IMR-90 (cell line): Measurements from ENCODE around the gene MTMR6. TPM values are rescaled to one million over a fixed set of nuclear protein-coding genes. Genes with fewer than 3 reads are reported as not detected.

ENCODE experiments used
- ATAC-seq: fragments of 200-7000 bp; cut with Tn5 transposase; 2 replicates; pipeline ENCODE4 v1.9.1; 2020; ENCODE audit warnings: low read depth, mild to moderate bottlenecking, moderate library complexity
- BruUV-seq: library from RNA; stranded (reverse); fragments of 400-500 nt; replicated peaks from 2 replicates; lab custom pipeline; 2021; lab: Mats Ljungman, UMichigan
- CTCF ChIA-PET: fragments of 300-600 bp; formaldehyde crosslinking; extraction: SDS; loops from one replicate; lab custom pipeline; 2021; ENCODE audit warnings: antibody characterized with exemption; lab: Yijun Ruan, JAX
- POLR2A ChIA-PET: fragments of 300-600 bp; sonication (Branson Sonifier 250); formaldehyde crosslinking; loops from one replicate; lab custom pipeline; 2022; ENCODE audit warnings: antibody characterized with exemption; ENCODE audit not compliant: unreplicated experiment; lab: Charles Lee
- DNase-seq: peaks from one replicate; pipeline ENCODE4 v3.0.0; 2013
- H2AFZ ChIP-seq: replicated peaks from 2 replicates; pipeline ENCODE3; 2013; ENCODE audit warnings: low read length, mild to moderate bottlenecking; ENCODE audit not compliant: poor library complexity
- H2AK5ac ChIP-seq: 2 replicates; pipeline ENCODE4 v1.6.1; 2013; ENCODE audit warnings: low read depth, low read length, inconsistent platforms
- H2AK9ac ChIP-seq: replicated peaks from 2 replicates; pipeline ENCODE3; 2013; ENCODE audit warnings: mild to moderate bottlenecking, low read depth, low read length, moderate library complexity; ENCODE audit not compliant: poor library complexity
- H2BK120ac ChIP-seq: 2 replicates; pipeline ENCODE4 v1.6.1; 2013; ENCODE audit warnings: low read depth, low read length, inconsistent platforms
- H2BK15ac ChIP-seq: 3 replicates; pipeline ENCODE4 v1.6.1; 2013; ENCODE audit warnings: low read depth, low read length, inconsistent platforms
- H2BK20ac ChIP-seq: 2 replicates; pipeline ENCODE4 v1.6.1; 2013; ENCODE audit warnings: low read depth, mild to moderate bottlenecking, inconsistent platforms, low read length, moderate library complexity
- H2BK5ac ChIP-seq: 2 replicates; pipeline ENCODE4 v1.6.1; 2013; ENCODE audit warnings: mild to moderate bottlenecking, low read depth, low read length, inconsistent platforms; ENCODE audit not compliant: poor library complexity, severe bottlenecking
- H3K14ac ChIP-seq: replicated peaks from 2 replicates; pipeline ENCODE4 v1.6.1; 2013; ENCODE audit warnings: low read depth, low read length, inconsistent platforms
- H3K18ac ChIP-seq: 2 replicates; pipeline ENCODE4 v1.6.1; 2013; ENCODE audit warnings: low read depth, low read length, control low read depth
- H3K23ac ChIP-seq: 2 replicates; pipeline ENCODE4 v1.6.1; 2013; ENCODE audit warnings: low read depth, low read length, inconsistent platforms
- H3K27ac ChIP-seq: 2 replicates; pipeline ENCODE4 v1.5.1; 2013; ENCODE audit warnings: mild to moderate bottlenecking, control low read depth, low read length; ENCODE audit not compliant: insufficient read depth
- H3K27me3 ChIP-seq: 2 replicates; pipeline ENCODE4 v1.6.1; 2013; ENCODE audit warnings: low read length; ENCODE audit not compliant: control insufficient read depth, insufficient read depth
- H3K36me3 ChIP-seq: 2 replicates; pipeline ENCODE4 v1.6.1; 2013; ENCODE audit warnings: low read length, mixed read lengths; ENCODE audit not compliant: control insufficient read depth, insufficient read depth
- H3K4ac ChIP-seq: 2 replicates; pipeline ENCODE4 v1.6.1; 2013; ENCODE audit warnings: low read depth, low read length, inconsistent platforms
- H3K4me1 ChIP-seq: 2 replicates; pipeline ENCODE4 v1.6.1; 2013; ENCODE audit warnings: low read length, mixed read lengths; ENCODE audit not compliant: control insufficient read depth, insufficient read depth
- H3K4me2 ChIP-seq: 2 replicates; pipeline ENCODE4 v1.6.1; 2013; ENCODE audit warnings: low read depth, mild to moderate bottlenecking, control low read depth, low read length, moderate library complexity
- H3K4me3 ChIP-seq: 2 replicates; pipeline ENCODE4 v1.5.1; 2013; ENCODE audit warnings: low read depth, mild to moderate bottlenecking, control low read depth, low read length, moderate library complexity; ENCODE audit not compliant: insufficient read depth
- H3K56ac ChIP-seq: 2 replicates; pipeline ENCODE4 v1.6.1; 2013; ENCODE audit warnings: low read length, inconsistent platforms; ENCODE audit not compliant: insufficient read depth; ENCODE audit errors: extremely low read depth
- H3K79me1 ChIP-seq, 2 experiments: 2 replicates each; pipeline ENCODE4 v1.6.1; 2013; ENCODE audit warnings: low read length in 2 of 2, inconsistent platforms in 1 of 2, low read depth in 1 of 2
- H3K9ac ChIP-seq: 2 replicates; pipeline ENCODE4 v1.6.1; 2013; ENCODE audit warnings: low read depth, low read length, control low read depth
- H3K9me1 ChIP-seq: 2 replicates; pipeline ENCODE4 v1.6.1; 2013; ENCODE audit warnings: low read length, inconsistent platforms; ENCODE audit not compliant: insufficient read depth
- H3K9me3 ChIP-seq: 2 replicates; pipeline ENCODE4 v1.6.1; 2013; ENCODE audit warnings: low read length; ENCODE audit not compliant: control insufficient read depth, insufficient read depth
- H4K20me1 ChIP-seq: 2 replicates; pipeline ENCODE4 v1.6.1; 2013; ENCODE audit warnings: low read length, inconsistent platforms; ENCODE audit not compliant: insufficient read depth
- H4K5ac ChIP-seq: 2 replicates; pipeline ENCODE4 v1.6.1; 2013; ENCODE audit warnings: mild to moderate bottlenecking, low read depth, low read length, control low read depth
- H4K8ac ChIP-seq, 2 experiments: 2 replicates each; pipeline ENCODE4 v1.6.1; 2013; ENCODE audit warnings: low read depth in 2 of 2, low read length in 2 of 2, control low read depth in 1 of 2, inconsistent platforms in 1 of 2
- H4K91ac ChIP-seq: 2 replicates; pipeline ENCODE4 v1.6.1; 2013; ENCODE audit warnings: low read depth, low read length, inconsistent platforms; ENCODE audit not compliant: insufficient read depth
- CTCF ChIP-seq: conservative IDR thresholded peaks from 2 replicates; pipeline ENCODE4 v1.5.1; 2012; ENCODE audit warnings: mild to moderate bottlenecking, low read depth, low read length, improper control_type of control experiment
- ELK1 ChIP-seq: fragments of 150-350 bp; IDR thresholded peaks from 2 replicates; pipeline ENCODE4 v1.6.1; 2016; ENCODE audit warnings: low read depth, mild to moderate bottlenecking, low read length, moderate library complexity, borderline replicate concordance
- MAFK ChIP-seq: IDR thresholded peaks from 2 replicates; pipeline ENCODE4 v1.6.1; 2012; ENCODE audit warnings: low read depth, low read length, improper control_type of control experiment
- MAZ ChIP-seq: IDR thresholded peaks from 2 replicates; pipeline ENCODE4 v1.6.1; 2012; ENCODE audit warnings: low read depth, mild to moderate bottlenecking, low read length, improper control_type of control experiment, moderate library complexity, borderline replicate concordance
- MXI1 ChIP-seq: IDR thresholded peaks from 2 replicates; pipeline ENCODE4 v1.6.1; 2012; ENCODE audit warnings: low read depth, mild to moderate bottlenecking, low read length, moderate library complexity, borderline replicate concordance
- POLR2A ChIP-seq: IDR thresholded peaks from 2 replicates; pipeline ENCODE4 v1.6.1; 2012; ENCODE audit warnings: mild to moderate bottlenecking, low read depth, low read length
- RAD21 ChIP-seq: IDR thresholded peaks from 2 replicates; pipeline ENCODE4 v1.6.1; 2012; ENCODE audit warnings: low read length, improper control_type of control experiment
- WGBS, 2 experiments: methylation state at CpG; one replicate each; pipeline versions ENCODE4 v1.1.5 to v1.1.7; 2013; ENCODE audit warnings: missing lambda C conversion rate in 2 of 2; ENCODE audit not compliant: insufficient read length in 1 of 2; ENCODE audit errors: extremely low coverage in 2 of 2; 5-methylcytosine and 5-hydroxymethylcytosine counted together
- dilution Hi-C: fragments of 300-500 bp; cut with HindIII; formaldehyde crosslinking; loops from one replicate; pipeline ENCODE4 v1.14.3; 2018; ENCODE audit warnings: low sequenced_read_pairs; ENCODE audit not compliant: unreplicated experiment
- in situ Hi-C: fragments of 300-500 bp; cut with MboI; formaldehyde crosslinking; loops from 3 replicates; pipeline ENCODE4 v1.14.3; 2019; ENCODE audit warnings: low sequenced_read_pairs, inconsistent platforms, mixed read lengths
- intact Hi-C: fragments of 100-400 bp; cut with micrococcal nuclease; formaldehyde crosslinking; loops from 2 replicates; pipeline ENCODE4 v1.10.0; 2022
- polyA plus RNA-seq, 3 experiments: library from polyadenylated mRNA; depleted of rRNA; stranded (reverse); fragments of >200 nt; gene quantifications; 2 replicates each; pipeline ENCODE4 v1.2.3, GENCODE V29; 2012; ENCODE audit warnings: low replicate concordance in 1 of 3
- total RNA-seq: library from RNA; depleted of rRNA; stranded (reverse); fragments of >200 nt; gene quantifications from 2 replicates; pipeline ENCODE4 v1.2.3, GENCODE V29; 2012

Gene MTMR6
- total and polyA plus RNA-seq, 2 of the 4 experiments (the other 2 are of a cell fraction), result 9.4 to 21.7 TPM

- BruUV-seq, result TSS peak; percentile 68
- intact Hi-C loops, result no loop called here
- Histone ChIP-seq H4K91ac (no peak overlapping the region), H2BK15ac (no peak overlapping the region), H3K14ac (no peak overlapping the region), H4K5ac (no peak overlapping the region), H2AK5ac (no peak overlapping the region), H4K8ac (no peak overlapping the region), H3K9me1 (no peaks in the 10 kb centered on the region), H2AFZ (no peak overlapping the region), H2BK120ac (no peak overlapping the region), H3K79me1 (no peaks in the 10 kb centered on the region), H3K23ac (no peak overlapping the region), H3K4ac (no peak overlapping the region), H2AK9ac (no peak overlapping the region), H3K4me1 (no peaks in the 10 kb centered on the region), H3K27ac (no peak overlapping the region), H3K9ac (no peak overlapping the region), H3K4me3 (no peak overlapping the region), H2BK5ac (no peak overlapping the region), H4K20me1 (no peaks in the 10 kb centered on the region), H3K27me3 (no peaks in the 10 kb centered on the region), H3K4me2 (no peak overlapping the region), H3K9me3 (no peaks in the 10 kb centered on the region), H3K56ac (no peak overlapping the region), H3K18ac (no peak overlapping the region), H3K36me3 (peaks cover 12% of the 10 kb centered on the region), H2BK20ac (no peak overlapping the region)
- dilution Hi-C loops, result no loop called here
- in situ Hi-C loops, result no loop called here
- no CpG with 5 or more reads among the region's 1 CpG for WGBS, 2 experiments
- ATAC-seq (no peak), DNase-seq (no peak)
- CTCF ChIA-PET, result interaction anchor here (0.6 kb wide), 1 partner anchor 10 kb away, joined by 3 read pairs; no protein-coding TSS in a partner anchor
- TF ChIP-seq MAFK (no peak), ELK1 (no peak), RAD21 (no peak), MAZ (no peak), POLR2A (no peak), MXI1 (no peak), CTCF (no peak)
- POLR2A ChIA-PET, result no interaction called here
These were observed 39.2 kb downstream of the MTMR6 start for GRCh38 chr13:25248071-25248470.
